Heart left ventricle (tissue), 16 donors: Measurements from ENCODE around the gene ZNF544. TPM values are rescaled to one million over a fixed set of nuclear protein-coding genes. Genes with fewer than 3 reads are reported as not detected.

Source experiments
- ATAC-seq, 4 donors: fragments of 200-7000 bp; cut with Tn5 transposase; one replicate each; pipeline ENCODE4 v1.9.1; 2020 to 2022; ENCODE audit warnings: moderate library complexity in 4 of 4, mild to moderate bottlenecking in 3 of 4, moderate number of reproducible peaks in 1 of 4
- DNase-seq, 5 donors: peaks; one replicate each; pipeline ENCODE4 v3.0.0-alpha.2; 2020
- H3K27ac ChIP-seq, 12 donors: fragments of 200-600 bp; sonication (generic) in 4 of 12; one replicate each; pipeline versions ENCODE4 v1.5.0 to v1.8.0; 2016 to 2022; ENCODE audit warnings: mild to moderate bottlenecking in 2 of 12
- H3K27me3 ChIP-seq, 9 donors: fragments of 200-600 bp; sonication (generic) in 2 of 9; one replicate each; pipeline versions ENCODE4 v1.5.1 to v1.8.0; 2016 to 2022; ENCODE audit warnings: mild to moderate bottlenecking in 3 of 9
- H3K36me3 ChIP-seq, 9 donors: fragments of 200-600 bp; sonication (generic) in 2 of 9; one replicate each; pipeline versions ENCODE4 v1.5.0 to v1.8.0; 2018 to 2022; ENCODE audit warnings: mild to moderate bottlenecking in 2 of 9
- H3K4me1 ChIP-seq, 12 donors: fragments of 200-600 bp; sonication (generic) in 4 of 12; one replicate each; pipeline versions ENCODE4 v1.5.0 to v1.8.0; 2016 to 2022; ENCODE audit warnings: mild to moderate bottlenecking in 3 of 12
- H3K4me3 ChIP-seq, 12 donors: fragments of 200-600 bp; sonication (generic) in 4 of 12; one replicate each; pipeline versions ENCODE4 v1.5.0 to v1.8.0; 2017 to 2022; ENCODE audit warnings: mild to moderate bottlenecking in 9 of 12, moderate library complexity in 4 of 12
- H3K9me3 ChIP-seq, 12 donors: fragments of 200-600 bp; sonication (generic) in 4 of 12; one replicate each; pipeline versions ENCODE4 v1.5.0 to v1.8.0; 2016 to 2022; ENCODE audit warnings: mild to moderate bottlenecking in 1 of 12
- CTCF ChIP-seq, 12 donors: fragments of 200-600 bp; sonication (generic) in 4 of 12; IDR thresholded peaks; one replicate each; pipeline versions ENCODE4 v1.5.0 to v1.8.0; 2018 to 2022; ENCODE audit warnings: antibody characterized with exemption in 12 of 12, mild to moderate bottlenecking in 5 of 12
- POLR2A ChIP-seq, 2 donors: fragments of 450-650 bp; IDR thresholded peaks; one replicate each; pipeline ENCODE4 v1.6.1; 2017; ENCODE audit warnings: antibody characterized with exemption in 2 of 2, mild to moderate bottlenecking in 2 of 2, moderate library complexity in 2 of 2
- WGBS, 4 donors: extraction: QIAGEN DNeasy Blood & Tissue Kit in 2 of 4; methylation state at CpG; one replicate each; pipeline versions ENCODE4 v1.1.5 to v1.1.7; 2013 to 2018; 5-methylcytosine and 5-hydroxymethylcytosine counted together
- intact Hi-C, 10 donors: fragments of 100-400 bp; cut with DNase I; formaldehyde crosslinking; loops; one replicate each; pipeline versions ENCODE4 v1.11.1 to v1.14.2; 2022
- polyA plus RNA-seq, 2 donors: library from polyadenylated mRNA; stranded (reverse); fragments of 200-250 nt; gene quantifications; one replicate each; pipeline ENCODE4 v1.2.3, GENCODE V29; 2013
- total RNA-seq, 9 donors: library from RNA; depleted of rRNA in 2 of 9; stranded (reverse); fragments of >200 nt in 2 of 9; fragmentation: NEBNext Ultra II Directional in 3 of 9; extraction: Animal tissue kit (Norgen Biotek cat#: 25700) in 3 of 9; gene quantifications; one replicate each; pipeline versions ENCODE4 v1.1.0 to v1.2.4, GENCODE V29; 2016 to 2023
- donor health status: ischemic (EF 13 %, LVEDD 7.1; RV severe dilation, severe dysfunction).
- donor health status: healthy with polysubstance abuse.
- donor health status: DM: no; HTN: yes; CAD: no.
- donor health status: DM: no; HTN: no; CAD: no.
- donor health status: ischemic (EF 25% LVEDD 6.9; RV normal size, moderate dysfunction).
- donor health status: ischemic (EF 25% LVEDD 5.7; RV mildly dilated, moderate dysfunction).
- donor health status: healthy.
- donor health status: DM: yes; HTN: yes; CAD: no.
- donor health status: ischemic (EF 35%, LVEDD 5.7; RV mildly dilated, moderate dysfunction).
- donor health status: nonischemic (EF 11% LVEDD 7.7; RV severe dilation, severe dysfunction).
- donor health status: DM: yes; HTN: yes; CAD: no.
- donor health status: PGD.
- donor health status: ischemic (EF 29% LVEDD 5.4; RV normal size, mild dysfunction).
- donor health status: nonischemic (EF 23%, LVEDD 6.1; RV moderate dilation, normal function).

The ZNF544 gene
- total and polyA plus RNA-seq, 11 donors = 20.8 to 38.7 (median 22.3) TPM

GRCh38 chr19:58182989-58183816 lies 45.5 kb upstream of the ZNF544 start, which contains the start of gene ZNF274:
ZNF274 (plus strand) TSS chr19:58183061; CDS start chr19:58183966, 905 bp downstream.
- H3K4me3 ChIP-seq = peak within 1 kb of the TSS; percentile 73 to 100 (median 94)
- ATAC-seq (peak; percentile 94 to 96 (median 96)), DNase-seq (peak; percentile 95 to 97 (median 96))
- no peaks in the 10 kb centered on the region for H3K27me3 ChIP-seq
- peaks cover 0 to 18% (median 5%) of the 10 kb centered on the region in 12 donors for H3K4me1 ChIP-seq
- TF ChIP-seq CTCF (IDR thresholded peaks at IDR 0.05) (no peak), POLR2A (IDR thresholded peaks at IDR 0.05) (peak; percentile 48 to 92)
- peaks cover 8 to 100% (median 87%) of the 10 kb centered on the region in 12 donors for H3K9me3 ChIP-seq
- peak within 1 kb of the TSS; percentile 90 to 100 (median 99) for H3K27ac ChIP-seq
- peaks cover 12 to 75% (median 32%) of the 10 kb centered on the region in 9 donors for H3K36me3 ChIP-seq
- 0 to 3% (median 1%) methylated on average over 47 to 80 of the region's 80 CpGs for WGBS, 4 donors
- intact Hi-C loops = loop anchor here in 6 of 10 donors (1.0 to 10.0 kb wide), 7 partner anchors 92 to 336 kb away; partner anchors contain the start of genes ERVK3-1 (in 4 of the 6), ZNF8 (in 4 of the 6) and ZBTB45 (in 1 of the 6)

- Histone ChIP-seq H3K4me1 (peaks cover 0 to 18% (median 5%) of the 10 kb centered on the region in 12 donors), H3K27ac (peak overlapping the region; percentile 90 to 100 (median 99)), H3K9me3 (peaks cover 8 to 99% (median 87%) of the 10 kb centered on the region in 12 donors), H3K27me3 (no peaks in the 10 kb centered on the region), H3K4me3 (peak overlapping the region; percentile 73 to 100 (median 94)), H3K36me3 (peaks cover 12 to 74% (median 34%) of the 10 kb centered on the region in 9 donors)
- whole genome bisulfite sequencing, 4 donors = 16 to 22% (median 18%) methylated on average over 13 of the region's 13 CpGs
- DNase-seq = no peak
- no peak for ATAC-seq
- TF ChIP-seq POLR2A (IDR thresholded peaks at IDR 0.05) (no peak), CTCF (IDR thresholded peaks at IDR 0.05) (no peak)
- intact Hi-C loops = loop anchor here in 6 of 10 donors (1.0 to 10.0 kb wide), 7 partner anchors 91 to 335 kb away; partner anchors contain the start of genes ERVK3-1 (in 4 of the 6), ZNF8 (in 4 of the 6) and ZBTB45 (in 1 of the 6)
These were observed 44.9 kb upstream of the ZNF544 start for GRCh38 chr19:58183817-58184215.

- DNase-seq = no peak
- no peak for ATAC-seq
- H3K4me3 ChIP-seq = no peak overlapping the region
- no peaks in the 10 kb centered on the region for H3K4me1 ChIP-seq
- TF ChIP-seq POLR2A (IDR thresholded peaks at IDR 0.05) (no peak), CTCF (IDR thresholded peaks at IDR 0.05) (no peak)
- peaks cover 41 to 100% (median 100%) of the 10 kb centered on the region in 12 donors for H3K9me3 ChIP-seq
- intact Hi-C loops = loop anchor here in 4 of 10 donors (5.0 to 10.0 kb wide), 3 partner anchors 58 to 65 kb away; no protein-coding TSS in a partner anchor
- H3K27ac ChIP-seq = no peak overlapping the region
- no peaks in the 10 kb centered on the region for H3K27me3 ChIP-seq
- peaks cover 33 to 100% (median 77%) of the 10 kb centered on the region in 9 donors for H3K36me3 ChIP-seq
- 65 to 87% (median 78%) methylated on average over 6 of the region's 6 CpGs for WGBS, 4 donors
These were observed 31.7 kb upstream of the ZNF544 start for GRCh38 chr19:58196901-58197616.
